Muscle of back (tissue), 11 donors: ENCODE results near the gene HLA-DQB1. TPM values are rescaled to one million over a fixed set of nuclear protein-coding genes. Genes with fewer than 3 reads are reported as not detected.
"Not testable (repeated sequence)": the region's sequence is repeated elsewhere in the genome, so short reads cannot be mapped to it uniquely, and the experiment has no call there.

Experiments
- DNase-seq, 3 donors: peaks; one replicate each; pipeline versions ENCODE4 v3.0.0 to v3.0.0-alpha.2; 2013
- polyA plus RNA-seq, 10 donors: library from polyadenylated mRNA; unstranded; fragments of 120-200 nt; gene quantifications; one replicate each; pipeline ENCODE4 v1.2.1, GENCODE V29; 2013; ENCODE audit not compliant: insufficient read length in 10 of 10

HLA-DQB1 gene
- polyA plus RNA-seq, 10 donors = 0.84 to 6.4 (median 2.3) TPM

DNA sequence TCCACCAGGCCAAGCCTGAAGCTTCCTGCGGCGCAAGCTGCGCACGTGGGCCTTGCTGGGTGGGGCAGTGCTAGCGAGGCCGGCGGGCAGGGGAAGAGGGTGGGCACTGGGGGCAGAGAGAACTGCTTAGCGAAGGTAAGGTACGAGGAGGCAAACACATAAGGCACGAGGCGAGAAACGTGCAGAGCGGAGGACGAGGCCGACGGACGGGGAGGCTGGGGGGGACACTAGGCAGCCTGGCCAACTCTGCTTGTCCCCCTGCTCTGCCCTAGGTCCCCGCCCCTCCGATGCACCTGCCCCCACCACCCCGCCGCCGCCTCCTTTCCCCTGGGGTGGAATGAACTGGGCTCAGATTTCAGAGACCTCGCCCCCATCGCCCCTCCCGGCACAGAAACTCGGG lies 2.1 kb downstream of the HLA-DQB1 start:
- DNase-seq = no peak

DNA sequence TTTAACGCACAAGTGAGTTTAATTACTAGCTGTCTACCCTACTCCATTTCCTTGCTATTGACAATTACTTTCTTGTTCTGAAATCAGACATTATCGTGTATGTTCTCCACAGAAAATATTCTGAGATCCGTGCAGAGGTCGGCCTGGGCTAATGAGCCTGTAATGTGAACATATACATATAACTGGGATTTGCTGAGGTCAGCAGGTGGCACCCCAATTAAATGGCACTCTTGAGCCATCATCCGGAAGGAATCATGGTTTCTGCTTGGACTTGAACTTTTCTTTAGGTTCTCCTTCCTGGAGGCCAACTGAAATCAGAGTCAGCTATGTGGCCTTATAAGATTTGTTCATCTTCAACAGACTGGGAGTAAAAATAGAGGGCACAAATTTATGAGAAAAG lies 3.6 kb downstream of the HLA-DQB1 start:
- no peak for DNase-seq

DNA sequence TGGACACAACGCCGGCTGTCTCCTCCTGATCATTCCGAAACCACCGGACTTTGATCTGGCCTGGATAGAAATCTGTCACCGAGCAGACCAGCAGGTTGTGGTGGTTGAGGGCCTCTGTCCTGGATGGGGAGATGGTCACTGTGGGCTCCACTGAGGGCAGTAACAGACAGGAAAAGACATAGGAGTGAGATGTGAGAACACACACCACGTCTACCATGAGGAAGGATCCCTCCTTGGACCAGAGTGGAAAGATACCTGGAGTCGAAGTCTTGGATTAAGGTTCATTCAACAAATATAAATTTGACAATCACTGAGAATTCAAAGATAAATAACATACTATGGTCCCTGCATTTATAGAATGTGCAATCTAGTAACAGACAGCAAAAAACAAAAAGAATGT lies 4.4 kb downstream of the HLA-DQB1 start:
- DNase-seq = no peak

GRCh38 chr6:32659856-32660595 lies 6.4 kb downstream of the HLA-DQB1 start:
- no peak for DNase-seq

DNA sequence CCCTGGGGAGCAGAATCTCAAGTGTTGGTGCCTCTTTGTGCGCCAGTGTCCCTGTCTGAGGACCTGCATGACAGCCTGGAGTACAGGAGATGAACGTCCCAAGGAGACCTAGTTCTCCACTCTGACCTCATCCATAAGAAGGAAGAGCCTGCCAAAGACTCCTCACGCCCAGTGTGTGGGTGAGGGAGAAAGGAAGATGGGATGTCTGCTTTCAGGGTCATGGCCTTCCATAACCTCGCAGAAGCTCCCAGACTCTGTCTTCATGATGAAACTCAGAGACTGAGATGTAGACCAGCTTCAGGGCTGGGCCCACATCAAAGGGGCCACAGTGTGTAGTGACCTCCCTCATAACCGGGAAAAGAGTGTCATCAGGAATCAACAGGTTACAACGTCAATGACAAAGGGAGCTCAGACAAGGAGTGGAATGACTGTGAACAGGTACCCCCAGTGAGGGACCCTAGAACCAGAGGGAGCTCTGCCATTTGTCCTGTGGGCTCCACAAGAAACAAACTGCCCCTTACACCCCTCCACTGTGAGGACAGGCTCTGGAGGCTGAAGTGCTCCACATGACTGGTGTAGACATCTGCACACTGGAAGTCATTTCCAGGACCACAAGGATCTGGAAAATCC lies 8.1 kb downstream of the HLA-DQB1 start:
- DNase-seq = no peak

GRCh38 chr6:32657819-32658218 lies 8.6 kb downstream of the HLA-DQB1 start:
- not testable (repeated sequence) for DNase-seq

DNA sequence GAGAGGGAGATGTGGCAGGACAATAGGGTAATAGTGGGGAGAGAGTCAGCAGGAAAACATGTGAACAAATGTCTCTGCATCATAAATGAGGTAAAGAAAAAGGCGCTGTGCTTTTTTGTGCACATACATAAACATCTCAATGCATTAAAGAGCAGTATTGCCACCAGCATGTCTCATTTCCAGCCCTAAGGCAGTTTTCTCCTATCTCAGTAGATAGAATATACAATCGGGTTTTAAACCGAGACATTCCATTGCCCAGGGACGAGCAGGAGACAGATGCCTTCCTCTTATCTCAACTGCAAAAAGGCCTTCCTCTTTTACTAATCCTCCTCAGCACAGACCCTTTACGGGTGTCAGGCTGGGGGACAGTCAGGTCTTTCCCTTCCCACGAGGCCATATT lies 9.1 kb downstream of the HLA-DQB1 start:
- not testable (repeated sequence) for DNase-seq

DNA sequence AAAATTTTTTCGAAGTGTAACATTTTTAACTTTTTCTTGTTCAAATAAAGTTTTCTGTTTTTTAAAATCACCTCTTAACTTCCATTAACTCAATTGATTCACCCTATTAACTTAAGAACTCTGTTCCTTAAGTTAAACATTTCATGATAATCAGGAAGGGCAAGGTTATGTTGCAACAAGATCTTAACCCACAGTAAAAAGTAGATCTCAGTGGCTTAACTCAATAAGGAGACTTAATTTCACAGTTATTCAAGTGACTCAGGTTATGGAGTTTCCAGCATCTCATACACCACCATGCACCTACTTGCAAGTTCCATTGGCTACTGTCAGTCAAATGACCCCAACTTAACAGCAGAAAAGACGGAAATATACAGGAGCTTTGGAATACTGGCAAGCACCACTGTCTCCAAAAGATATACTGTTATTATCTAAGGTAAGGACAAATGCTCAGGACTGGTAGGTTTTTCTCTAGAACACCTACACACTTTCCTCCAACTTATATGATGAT lies 11.2 kb downstream of the HLA-DQB1 start:
- DNase-seq = no peak

GRCh38 chr6:32645047-32645703 lies 21.3 kb downstream of the HLA-DQB1 start:
- DNase-seq = no peak

DNA sequence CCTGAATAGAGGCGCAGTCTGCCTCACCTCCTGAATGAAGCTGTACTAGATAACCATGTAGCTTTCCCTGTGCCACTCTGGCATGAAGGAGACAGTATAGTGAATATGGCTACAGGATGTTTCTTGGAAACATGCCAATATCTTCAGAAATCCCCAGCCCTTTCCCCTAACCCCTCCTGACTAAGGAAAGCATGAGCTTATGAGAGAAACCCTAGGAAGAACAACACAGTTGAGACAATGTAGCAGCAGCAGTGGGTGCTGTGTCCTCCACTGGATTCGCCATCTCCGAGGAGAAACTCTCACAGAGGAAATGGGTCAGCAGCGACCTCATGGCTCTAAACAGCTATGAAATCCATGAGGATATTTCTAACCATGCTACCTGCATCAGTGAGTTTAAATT lies 22.6 kb downstream of the HLA-DQB1 start:
- no peak for DNase-seq

- DNase-seq = no peak
These were observed 23.7 kb downstream of the HLA-DQB1 start for GRCh38 chr6:32642720-32643106.

DNA sequence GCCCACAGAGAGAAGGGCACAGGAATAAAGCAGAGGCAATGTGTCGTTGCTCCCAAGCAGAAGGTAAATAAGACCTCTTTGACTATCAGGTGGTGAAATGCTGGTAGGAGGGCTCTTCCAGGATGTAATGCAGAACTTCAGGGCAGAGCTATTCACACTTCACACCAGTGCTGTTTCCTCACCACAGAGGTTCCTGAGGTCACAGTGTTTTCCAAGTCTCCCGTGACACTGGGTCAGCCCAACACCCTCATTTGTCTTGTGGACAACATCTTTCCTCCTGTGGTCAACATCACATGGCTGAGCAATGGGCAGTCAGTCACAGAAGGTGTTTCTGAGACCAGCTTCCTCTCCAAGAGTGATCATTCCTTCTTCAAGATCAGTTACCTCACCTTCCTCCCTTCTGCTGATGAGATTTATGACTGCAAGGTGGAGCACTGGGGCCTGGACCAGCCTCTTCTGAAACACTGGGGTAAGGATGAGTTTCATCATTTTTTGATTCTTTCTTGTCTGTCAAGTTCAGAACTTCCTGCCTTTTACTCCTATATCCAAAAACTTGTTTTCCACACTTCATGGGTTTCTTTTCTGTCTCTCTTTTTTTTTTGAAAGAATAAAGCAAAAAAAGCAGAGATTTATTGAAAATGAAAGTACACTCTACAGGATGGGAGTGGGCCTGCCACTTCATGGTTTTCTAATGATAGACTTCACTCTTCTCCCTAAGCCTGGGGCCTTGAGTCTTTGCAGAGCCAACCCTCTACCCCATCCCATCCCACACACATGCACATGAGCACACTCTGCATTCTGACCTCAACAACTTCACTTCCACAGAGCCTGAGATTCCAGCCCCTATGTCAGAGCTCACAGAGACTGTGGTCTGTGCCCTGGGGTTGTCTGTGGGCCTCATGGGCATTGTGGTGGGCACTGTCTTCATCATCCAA lies 24.4 kb downstream of the HLA-DQB1 start:
- DNase-seq = not testable (repeated sequence)

- DNase-seq = no peak
These were observed 25.3 kb downstream of the HLA-DQB1 start for GRCh38 chr6:32641122-32641521.

GRCh38 chr6:32639440-32640394 lies 26.7 kb downstream of the HLA-DQB1 start:
- DNase-seq = no peak

DNA sequence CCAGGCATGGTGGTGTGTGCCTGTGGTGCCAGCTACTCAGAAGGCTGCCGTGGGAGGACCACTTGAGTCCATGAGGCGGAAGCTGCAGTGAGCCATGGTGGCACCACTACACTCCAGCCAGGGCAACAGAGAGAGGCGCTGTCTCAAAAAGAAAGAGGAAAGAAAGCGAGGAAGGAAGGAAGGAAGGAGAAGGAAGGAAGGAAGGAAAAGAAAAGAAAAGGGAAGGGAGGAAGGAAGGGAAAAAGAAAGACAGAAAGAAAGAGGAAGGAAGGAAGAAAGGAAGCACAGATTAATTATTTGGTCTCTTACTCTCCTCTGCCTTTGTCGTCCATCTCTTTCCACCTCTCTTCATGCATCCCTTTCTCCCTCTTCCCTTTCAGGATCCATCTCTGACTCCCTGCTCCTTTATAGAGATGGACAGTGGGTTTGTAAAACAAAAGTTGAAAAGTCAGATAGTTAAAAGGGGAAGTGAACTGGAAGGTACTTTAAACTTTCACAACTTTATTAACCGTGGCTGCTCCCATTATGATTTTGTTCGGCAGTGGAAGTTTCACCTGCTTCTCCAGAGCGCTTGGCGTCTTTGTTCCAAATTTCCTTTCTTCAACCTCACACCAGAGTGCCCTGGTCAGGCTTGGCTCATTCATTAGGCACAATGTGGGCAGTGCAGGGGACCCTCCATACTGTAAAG lies 27.8 kb downstream of the HLA-DQB1 start:
- DNase-seq = no peak

GRCh38 chr6:32637883-32638282 lies 28.6 kb downstream of the HLA-DQB1 start:
- no peak for DNase-seq

DNA sequence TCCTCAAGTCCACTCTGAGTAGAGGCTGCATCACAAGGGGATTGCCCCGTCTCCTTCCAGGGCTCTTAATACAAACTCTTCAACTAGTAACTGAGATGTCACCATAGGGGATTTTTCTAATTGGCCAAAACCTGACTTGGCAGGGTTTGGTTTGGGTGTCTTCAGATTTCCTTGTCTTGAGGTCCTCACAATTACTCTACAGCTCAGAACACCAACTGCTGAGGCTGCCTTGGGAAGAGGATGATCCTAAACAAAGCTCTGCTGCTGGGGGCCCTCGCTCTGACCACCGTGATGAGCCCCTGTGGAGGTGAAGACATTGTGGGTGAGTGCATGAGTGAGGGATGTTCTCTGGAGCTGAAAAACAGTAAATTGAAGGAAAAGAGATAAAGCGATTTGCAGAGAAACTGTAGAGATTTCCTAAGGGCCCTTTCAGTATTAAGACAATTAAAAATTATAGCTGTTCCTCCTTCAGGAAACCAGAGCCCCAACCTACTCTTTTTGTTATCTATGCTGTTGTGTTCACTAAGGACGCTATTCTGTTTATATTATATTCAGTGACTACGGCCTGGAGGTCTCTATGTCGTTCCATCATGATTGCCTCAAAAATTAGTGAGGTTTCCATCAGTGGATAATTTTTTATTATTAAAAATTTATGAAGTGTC lies 29.1 kb downstream of the HLA-DQB1 start, which contains the start of gene HLA-DQA1:
HLA-DQA1 (plus strand) TSS at position 188 of the 662 bp plus-strand sequence; CDS start at position 241, 53 bp downstream.
- peak in 1 of 3 donors; percentile 2 for DNase-seq

DNA sequence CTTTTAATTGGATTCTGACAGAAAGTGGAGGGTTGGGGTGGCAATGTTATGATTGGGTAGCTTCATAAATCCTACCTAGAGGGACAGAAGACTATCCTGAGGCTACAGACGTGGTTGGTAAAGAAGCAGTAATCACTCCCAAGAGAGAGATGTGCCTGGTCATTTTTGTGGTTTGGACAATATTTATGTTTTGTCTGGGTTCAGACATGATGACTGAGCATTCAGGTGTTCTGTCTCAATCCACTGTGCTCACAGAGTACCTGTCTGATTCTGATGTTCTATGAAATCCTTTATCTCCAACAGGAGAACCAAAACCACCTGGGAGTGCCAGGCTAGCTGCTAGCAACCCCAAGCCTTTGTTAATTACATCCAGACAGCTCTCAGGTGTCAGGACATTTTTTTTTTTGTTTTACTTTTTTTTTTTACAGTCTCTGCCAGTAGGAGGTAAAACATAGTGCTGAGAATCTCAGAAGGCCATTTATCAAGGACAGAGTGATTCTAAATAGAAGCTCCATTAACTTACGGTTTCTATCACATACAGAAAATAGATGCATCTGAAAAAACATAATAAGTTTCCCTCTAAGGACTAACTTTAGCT lies 30.8 kb downstream of the HLA-DQB1 start:
- no peak for DNase-seq

- not testable (repeated sequence) for DNase-seq
These were observed 36.7 kb downstream of the HLA-DQB1 start for GRCh38 chr6:32629793-32630192.
